HepG2 (cell line): ENCODE results near the gene CHPF. TPM values are rescaled to one million over a fixed set of nuclear protein-coding genes. Genes with fewer than 3 reads are reported as not detected.

Source experiments
- ATF4 ChIP-seq, 2 experiments: fragments of 450-650 bp in 1 of 2; sonication (generic) in 1 of 2; formaldehyde crosslinking; IDR thresholded peaks; 2 replicates each; pipeline versions ENCODE4 v1.5.0 to v1.8.0; 2020 to 2022; ENCODE audit warnings: mild to moderate bottlenecking in 1 of 2, missing genetic modification reagents in 1 of 2
- MLXIP ChIP-seq: sonication (generic); formaldehyde crosslinking; IDR thresholded peaks from 2 replicates; pipeline ENCODE4 v1.9.0; 2021; ENCODE audit warnings: missing genetic modification reagents, borderline replicate concordance
- SMAD3 ChIP-seq: sonication (generic); formaldehyde crosslinking; IDR thresholded peaks from 2 replicates; pipeline ENCODE4 v1.4.0; 2020; ENCODE audit warnings: missing genetic modification reagents
- SP140L ChIP-seq: sonication (generic); formaldehyde crosslinking; IDR thresholded peaks from 2 replicates; pipeline ENCODE4 v1.4.0; 2020; ENCODE audit warnings: missing genetic modification reagents, borderline replicate concordance
- TERF1 ChIP-seq: sonication (generic); formaldehyde crosslinking; IDR thresholded peaks from 2 replicates; pipeline ENCODE4 v1.8.0; 2022; ENCODE audit warnings: mild to moderate bottlenecking, missing genetic modification reagents, moderate library complexity
- ZBTB42 ChIP-seq: sonication (generic); formaldehyde crosslinking; IDR thresholded peaks from 2 replicates; pipeline ENCODE4 v1.5.0; 2020; ENCODE audit warnings: mild to moderate bottlenecking, missing genetic modification reagents
- ZFYVE20 ChIP-seq: sonication (generic); formaldehyde crosslinking; IDR thresholded peaks from 2 replicates; pipeline ENCODE4 v1.8.0; 2023; ENCODE audit warnings: low read depth, mild to moderate bottlenecking, moderate library complexity, missing genetic modification reagents, borderline replicate concordance
- ZKSCAN5 ChIP-seq: sonication (generic); formaldehyde crosslinking; IDR thresholded peaks from 2 replicates; pipeline ENCODE4 v1.5.1; 2020; ENCODE audit warnings: mild to moderate bottlenecking, missing genetic modification reagents
- ZMYM2 ChIP-seq: sonication (generic); formaldehyde crosslinking; IDR thresholded peaks from 2 replicates; pipeline ENCODE4 v1.8.0; 2022; ENCODE audit warnings: mild to moderate bottlenecking, missing genetic modification reagents
- ZNF326 ChIP-seq: sonication (generic); formaldehyde crosslinking; IDR thresholded peaks from 2 replicates; pipeline ENCODE4 v1.4.0; 2020; ENCODE audit warnings: missing genetic modification reagents, borderline replicate concordance
- ZNF609 ChIP-seq: sonication (generic); formaldehyde crosslinking; IDR thresholded peaks from 2 replicates; pipeline ENCODE4 v1.4.0; 2020; ENCODE audit warnings: mild to moderate bottlenecking, missing genetic modification reagents, borderline replicate concordance
- ZNF746 ChIP-seq: sonication (generic); formaldehyde crosslinking; IDR thresholded peaks from 2 replicates; pipeline ENCODE4 v1.8.0; 2022; ENCODE audit warnings: mild to moderate bottlenecking, missing genetic modification reagents
- ZNF773 ChIP-seq: sonication (generic); formaldehyde crosslinking; IDR thresholded peaks from 2 replicates; pipeline ENCODE4 v1.4.0; 2020; ENCODE audit warnings: missing genetic modification reagents, borderline replicate concordance
- ZNF776 ChIP-seq: sonication (generic); formaldehyde crosslinking; IDR thresholded peaks from 2 replicates; pipeline ENCODE4 v1.4.0; 2020; ENCODE audit warnings: mild to moderate bottlenecking, missing genetic modification reagents
- polyA plus RNA-seq, 8 experiments: library from polyadenylated mRNA; depleted of rRNA in 3 of 8; stranded (reverse) in 7 of 8; unstranded in 1 of 8; fragments of >200 nt; fragmentation: Illumina TruSeq in 4 of 8; extraction: Trizol in 4 of 8; gene quantifications; 2 replicates each; pipeline versions ENCODE4 v1.2.1 to v1.2.3, GENCODE V29; 2011 to 2016; ENCODE audit warnings: low read depth in 4 of 8, missing spikeins in 1 of 8, mixed read lengths in 1 of 8; ENCODE audit not compliant: insufficient read depth in 1 of 8
- total RNA-seq, 5 experiments: library from RNA; depleted of rRNA; stranded (reverse); fragments of >200 nt; fragmentation: Illumina TruSeq; extraction: Trizol; gene quantifications; 2 replicates each; pipeline ENCODE4 v1.2.3, GENCODE V29; 2016; ENCODE audit warnings: low read depth in 1 of 5
- TF ChIP-seq, protein P1 (sequence below): sonication (generic); formaldehyde crosslinking; IDR thresholded peaks from 2 replicates; pipeline ENCODE4 v1.4.0; 2020; ENCODE audit warnings: missing genetic modification reagents, borderline replicate concordance

Gene CHPF
- total and polyA plus RNA-seq, 2 of the 13 experiments (the other 11 are each of a cell fraction or from before 2014, with no cell fraction given) = 79.6 to 111 TPM

DNA sequence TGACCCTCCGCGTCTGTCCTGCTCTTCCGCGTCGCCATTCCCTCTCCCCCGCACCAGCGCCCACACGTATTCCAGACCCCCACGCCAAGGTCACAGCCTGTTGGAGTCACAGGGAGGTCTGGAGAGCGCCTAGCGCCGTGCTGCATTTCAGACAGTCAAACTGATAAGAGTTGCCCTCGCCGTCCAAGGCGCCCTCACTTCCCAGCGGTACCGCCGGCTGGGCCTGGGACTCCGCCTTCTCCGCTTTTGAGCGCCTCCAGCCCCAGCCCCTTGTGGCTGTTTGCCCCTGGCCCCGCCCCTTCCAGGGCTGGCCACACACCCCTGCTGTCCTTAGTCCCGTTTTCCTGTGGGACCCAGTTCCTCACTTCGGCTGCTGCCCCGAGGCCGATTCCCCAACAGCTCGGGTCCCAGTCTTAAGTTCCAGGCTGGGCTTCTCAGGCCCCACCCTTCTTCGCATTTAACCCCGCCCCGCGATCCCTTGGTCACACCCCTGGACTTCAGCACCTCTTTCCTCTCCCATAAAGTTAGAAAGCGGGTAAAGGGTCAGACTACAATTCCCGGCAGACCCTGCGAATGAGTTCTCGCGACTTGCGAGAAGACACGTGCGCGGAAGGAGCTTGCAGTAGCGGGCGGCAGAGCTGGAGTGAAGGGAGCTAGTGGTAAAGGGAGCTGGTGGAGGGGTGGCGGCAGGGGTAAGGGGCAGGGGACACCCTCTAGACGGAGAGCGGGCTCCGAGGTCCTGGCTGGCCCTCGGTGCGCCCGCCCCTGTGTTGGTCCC lies 45.1 kb downstream of the CHPF start, which contains the start of gene GMPPA (continued):
- TF ChIP-seq, protein P1, sequence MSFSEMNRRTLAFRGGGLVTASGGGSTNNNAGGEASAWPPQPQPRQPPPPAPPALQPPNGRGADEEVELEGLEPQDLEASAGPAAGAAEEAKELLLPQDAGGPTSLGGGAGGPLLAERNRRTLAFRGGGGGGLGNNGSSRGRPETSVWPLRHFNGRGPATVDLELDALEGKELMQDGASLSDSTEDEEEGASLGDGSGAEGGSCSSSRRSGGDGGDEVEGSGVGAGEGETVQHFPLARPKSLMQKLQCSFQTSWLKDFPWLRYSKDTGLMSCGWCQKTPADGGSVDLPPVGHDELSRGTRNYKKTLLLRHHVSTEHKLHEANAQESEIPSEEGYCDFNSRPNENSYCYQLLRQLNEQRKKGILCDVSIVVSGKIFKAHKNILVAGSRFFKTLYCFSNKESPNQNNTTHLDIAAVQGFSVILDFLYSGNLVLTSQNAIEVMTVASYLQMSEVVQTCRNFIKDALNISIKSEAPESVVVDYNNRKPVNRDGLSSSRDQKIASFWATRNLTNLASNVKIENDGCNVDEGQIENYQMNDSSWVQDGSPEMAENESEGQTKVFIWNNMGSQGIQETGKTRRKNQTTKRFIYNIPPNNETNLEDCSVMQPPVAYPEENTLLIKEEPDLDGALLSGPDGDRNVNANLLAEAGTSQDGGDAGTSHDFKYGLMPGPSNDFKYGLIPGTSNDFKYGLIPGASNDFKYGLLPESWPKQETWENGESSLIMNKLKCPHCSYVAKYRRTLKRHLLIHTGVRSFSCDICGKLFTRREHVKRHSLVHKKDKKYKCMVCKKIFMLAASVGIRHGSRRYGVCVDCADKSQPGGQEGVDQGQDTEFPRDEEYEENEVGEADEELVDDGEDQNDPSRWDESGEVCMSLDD (CRISPR knock-in tag) = 0 out of 2 replicates have a peak, but pooled peaks have one; percentile 3
- TF ChIP-seq TERF1 (CRISPR knock-in tag) (no peak), ZNF746 (CRISPR knock-in tag) (peak; percentile 21; the same call in 1 of the 2 replicates), ZNF773 (CRISPR knock-in tag) (no peak), ZKSCAN5 (no peak), ZNF609 (CRISPR knock-in tag) (0 out of 2 replicates have a peak, but pooled peaks have one; percentile 31), ATF4 (CRISPR knock-in tag; IDR thresholded peaks at IDR 0.05) (no peak), ZNF776 (CRISPR knock-in tag) (no peak), ZFYVE20 (CRISPR knock-in tag) (no peak), ZNF326 (no peak), ZMYM2 (CRISPR knock-in tag) (peak; percentile 87), SP140L (CRISPR knock-in tag) (0 out of 2 replicates have a peak, but pooled peaks have one; percentile 14), ZBTB42 (CRISPR knock-in tag) (peak; percentile 35; the same call in 1 of the 2 replicates), SMAD3 (CRISPR knock-in tag) (no peak; the same call in none of the 2 replicates), MLXIP (CRISPR knock-in tag) (no peak)
